T-helper 1 cell (primary cell): Measurements from ENCODE around the gene GCK.
"Not testable (repeated sequence)": the region's sequence is repeated elsewhere in the genome, so short reads cannot be mapped to it uniquely, and the experiment has no call there.

Source experiments
- DNase-seq, 5 donors: peaks; one replicate each; pipeline ENCODE4 v3.0.0-alpha.2; 2012 to 2020

Gene GCK

DNA sequence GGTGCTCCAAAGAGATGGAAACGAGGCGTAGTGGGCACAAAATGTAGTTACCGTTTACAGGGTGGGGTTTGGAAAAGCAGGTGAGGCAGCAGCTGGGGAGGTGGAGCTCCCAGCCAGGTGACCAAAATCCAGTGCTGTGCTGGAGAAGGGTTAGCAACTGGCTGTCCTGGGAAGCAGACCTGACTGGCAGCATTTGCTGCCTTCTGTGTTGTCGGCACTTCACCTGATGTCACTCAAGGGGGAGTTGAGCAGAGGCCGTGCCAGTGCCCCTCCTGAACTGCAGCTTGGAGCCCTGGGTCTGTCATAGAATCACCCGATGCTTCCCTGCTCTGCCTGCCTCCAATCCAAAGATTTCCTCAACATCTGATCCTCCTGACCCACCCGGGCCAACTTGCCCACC is 12.8 kb downstream of the GCK start:
- DNase-seq = no peak

DNA sequence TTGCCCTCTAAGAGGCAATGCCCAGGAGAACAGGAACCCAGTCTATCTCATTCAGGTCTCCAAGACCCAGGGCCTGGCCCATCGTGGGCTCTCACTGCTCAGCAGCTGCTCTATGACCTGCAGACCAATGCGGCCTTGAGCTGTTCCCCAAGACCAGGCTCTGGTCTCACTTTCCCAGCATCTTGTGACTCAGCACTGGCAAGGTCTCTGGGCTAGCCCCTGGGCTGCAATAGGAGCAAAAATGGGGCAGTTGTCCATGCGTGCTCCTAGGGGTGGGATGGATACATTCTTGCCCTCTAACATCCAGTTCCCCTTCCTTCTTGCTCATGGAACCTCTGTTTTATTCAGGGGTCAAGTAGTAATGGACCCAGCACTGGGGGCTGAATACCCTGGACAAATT is 13.5 kb downstream of the GCK start:
- DNase-seq = no peak

DNA sequence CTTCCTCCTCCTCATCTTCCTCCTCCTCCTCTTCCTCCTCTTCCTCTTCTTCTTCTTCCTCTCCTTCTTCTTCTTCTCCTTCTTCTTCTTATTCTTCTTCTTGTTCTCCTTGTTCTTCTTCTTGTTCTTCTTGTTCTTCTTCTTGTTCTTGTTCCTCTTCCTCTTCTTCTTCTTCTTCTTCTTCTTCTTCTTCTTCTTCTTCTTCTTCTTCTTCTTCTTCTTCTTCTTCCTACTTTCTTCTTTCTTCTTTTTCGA is 14.6 kb downstream of the GCK start:
- not testable (repeated sequence) for DNase-seq

DNA sequence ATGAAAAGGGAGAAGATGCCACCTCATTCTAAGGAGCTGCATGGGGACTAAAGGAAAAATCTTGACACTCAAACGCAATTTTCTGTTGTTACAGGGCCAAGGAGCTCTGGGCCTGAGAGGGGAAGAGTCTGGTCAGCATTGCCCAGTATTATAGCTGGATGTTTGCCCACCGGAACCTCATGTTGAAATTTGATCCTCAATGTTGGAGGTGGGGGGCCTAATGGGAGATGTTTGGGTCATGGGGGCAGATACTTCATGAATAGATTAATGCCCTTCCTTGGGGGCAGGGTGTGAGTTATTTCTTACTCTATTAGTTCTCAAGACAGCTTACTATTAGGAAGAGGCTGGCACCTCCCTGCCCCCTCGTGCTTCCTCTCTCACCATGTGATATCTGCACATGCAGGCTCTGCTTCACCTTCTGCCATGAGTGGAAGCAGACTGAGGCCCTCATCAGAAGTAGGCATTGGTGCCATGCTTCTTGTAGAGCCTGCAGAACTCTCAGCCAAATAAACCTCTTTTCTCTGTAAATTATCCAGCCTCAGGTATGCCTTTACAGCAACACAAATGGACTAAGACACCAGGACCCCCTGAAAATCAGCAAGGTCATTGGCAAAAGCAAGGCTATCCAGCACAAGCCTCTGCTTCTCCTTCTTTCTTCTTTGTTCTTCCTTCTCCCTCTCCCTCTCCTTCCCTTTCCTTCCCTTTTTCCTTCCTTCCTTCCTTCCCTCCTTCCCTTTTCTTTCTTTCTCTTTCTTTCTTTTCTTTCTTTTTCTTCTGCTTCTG is 15.1 kb downstream of the GCK start:
- no peak for DNase-seq

DNA sequence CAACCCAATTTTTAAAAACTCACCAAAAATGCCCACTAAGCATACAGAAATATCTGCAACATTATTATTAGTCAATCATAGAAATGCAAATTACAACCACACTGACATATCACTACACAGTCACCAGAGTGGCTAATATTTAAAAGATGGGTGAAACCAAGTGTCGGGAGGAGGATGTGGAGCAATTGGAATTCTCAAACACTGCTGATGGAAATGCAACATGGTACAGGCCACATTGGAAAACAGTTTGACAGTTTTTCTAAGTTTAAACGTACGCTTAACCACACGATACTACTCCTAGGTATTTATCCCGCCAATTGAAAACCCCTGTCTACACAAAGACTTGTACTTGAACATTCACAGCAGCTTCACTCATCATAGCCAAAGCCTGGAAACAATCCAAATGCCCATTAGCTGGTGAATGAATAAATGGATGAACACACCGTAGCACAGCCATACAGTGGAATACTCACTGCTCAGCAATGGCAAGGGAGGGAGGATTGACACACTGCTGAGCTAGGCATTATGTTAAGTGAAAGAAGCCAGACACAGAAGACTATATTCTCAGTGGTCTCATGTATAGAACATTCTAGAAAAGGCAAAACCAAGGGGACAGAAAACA is 16.3 kb downstream of the GCK start:
- no peak for DNase-seq

DNA sequence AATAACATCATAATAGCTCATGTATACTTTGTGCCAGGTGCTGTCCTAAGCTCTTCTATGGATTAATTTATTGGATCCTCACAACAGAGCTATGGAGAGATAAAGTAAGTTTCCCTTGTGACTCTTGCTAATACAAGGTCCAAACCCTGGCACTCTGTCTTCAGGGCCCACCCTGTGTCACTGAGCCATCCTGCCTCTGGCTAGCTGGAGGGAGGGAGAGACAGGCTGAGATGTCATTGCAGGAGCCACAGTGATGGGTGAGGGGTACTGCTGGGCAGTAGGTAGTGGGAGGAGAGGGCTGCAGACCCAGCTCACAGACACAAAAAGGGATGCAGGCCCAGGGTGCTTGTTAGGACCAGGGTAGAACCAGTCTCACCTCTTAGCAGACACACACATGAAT is 16.9 kb downstream of the GCK start:
- no peak for DNase-seq

DNA sequence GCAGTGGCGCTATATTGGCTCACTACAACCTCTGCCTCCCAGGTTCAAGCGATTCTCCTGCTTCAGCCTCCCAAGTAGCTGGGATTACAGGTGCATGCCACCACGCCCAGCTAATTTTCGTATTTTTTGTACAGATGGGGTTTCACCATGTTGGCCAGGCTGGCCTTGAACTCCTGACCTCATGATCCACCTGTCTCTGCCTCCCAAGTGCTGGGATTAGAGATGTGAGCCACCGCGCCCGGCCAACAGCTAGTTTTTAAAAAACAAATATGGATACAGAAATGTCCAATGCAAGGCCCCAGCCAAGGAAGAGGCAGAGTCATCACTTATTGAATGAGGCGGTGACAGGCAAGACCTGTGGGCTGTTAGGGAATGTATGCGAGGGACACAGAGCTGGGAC is 17.3 kb downstream of the GCK start:
- DNase-seq = not testable (repeated sequence)

DNA sequence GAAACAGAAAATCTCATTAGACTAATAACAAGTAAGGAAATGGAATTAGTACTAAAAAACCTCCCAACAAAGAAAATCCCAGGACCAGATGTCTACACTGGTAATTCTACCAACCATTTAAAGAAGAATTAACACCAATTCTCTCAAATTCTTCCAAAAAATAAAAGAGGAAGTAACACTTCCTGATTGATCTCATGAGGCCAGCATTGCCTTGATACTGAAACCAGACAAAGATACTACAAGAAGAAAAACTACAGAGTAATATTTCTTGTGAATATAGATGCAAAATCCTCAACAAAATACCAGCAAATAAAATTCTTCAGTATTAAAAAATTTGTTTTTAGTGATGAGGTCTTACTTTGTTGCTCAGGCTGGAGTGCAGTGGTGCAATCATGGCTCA is 21.3 kb downstream of the GCK start:
- DNase-seq = no peak

DNA sequence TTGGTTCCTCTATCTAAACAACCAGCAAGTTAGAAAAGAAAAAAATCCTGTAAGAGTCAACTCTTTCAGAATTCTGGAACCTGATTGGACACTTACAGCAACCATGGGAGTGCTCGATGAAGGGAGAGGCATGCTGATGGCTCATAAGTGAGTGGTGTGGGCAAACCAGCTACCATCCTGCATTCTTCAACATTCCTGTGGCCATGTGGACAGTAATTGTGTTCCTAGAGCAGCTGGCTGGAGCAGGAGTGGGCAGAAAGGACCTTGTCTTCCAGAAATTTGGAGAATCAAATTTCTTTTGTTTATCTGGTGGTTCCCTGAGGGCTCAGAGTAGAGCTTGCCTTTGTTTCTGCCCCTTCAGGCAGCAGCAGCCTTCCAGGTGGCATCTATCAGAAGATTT is 25.6 kb downstream of the GCK start:
- no peak for DNase-seq

DNA sequence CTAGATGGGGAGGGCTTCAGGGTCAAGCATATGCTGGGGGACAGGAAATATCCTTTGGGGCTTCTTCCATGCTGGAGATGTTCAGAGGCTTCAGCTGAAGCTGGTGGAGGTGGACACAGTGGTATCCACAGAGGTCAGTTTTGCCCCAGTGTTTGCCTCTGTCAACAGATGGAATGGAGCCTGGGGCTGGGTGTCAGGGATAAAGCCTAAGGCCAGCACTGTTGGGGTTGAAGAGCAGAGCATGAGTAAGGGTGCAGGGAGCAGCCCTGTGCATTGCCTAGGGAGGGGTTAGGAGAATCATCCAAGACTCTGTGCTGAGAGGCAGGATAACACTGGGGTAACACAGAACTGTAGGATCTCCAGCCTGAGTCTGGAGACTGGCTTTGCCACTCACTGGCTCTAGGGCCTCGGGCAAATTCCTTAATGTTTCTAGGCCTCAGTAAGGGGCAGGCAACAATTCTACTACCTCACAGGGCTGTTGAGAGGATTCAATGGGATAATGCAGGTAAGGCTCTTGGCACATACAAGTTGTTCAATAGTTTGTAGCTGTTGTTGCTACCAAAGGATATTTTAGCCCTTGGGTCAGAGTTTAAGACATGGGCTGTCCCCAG is 26.3 kb downstream of the GCK start:
- no peak for DNase-seq

DNA sequence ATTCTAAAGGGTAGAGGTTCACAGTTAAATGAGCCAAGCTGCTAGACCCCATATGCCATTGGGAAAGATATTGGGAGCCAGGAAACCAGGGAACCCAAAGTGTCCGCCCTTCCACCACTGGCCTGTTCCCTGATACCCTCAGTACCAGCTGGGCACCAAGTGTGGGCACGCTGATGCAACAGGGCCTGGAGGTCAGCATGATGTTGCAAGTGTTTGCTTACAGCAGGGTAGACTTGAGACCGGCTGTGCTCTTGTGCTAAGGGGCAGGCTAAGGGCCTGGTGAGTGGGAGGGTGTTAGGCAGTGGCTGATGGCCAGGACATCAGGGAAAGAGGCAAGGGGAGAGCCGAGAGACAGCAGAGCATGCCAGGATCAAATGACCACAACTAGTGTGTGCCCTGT is 27.1 kb downstream of the GCK start:
- DNase-seq = no peak

DNA sequence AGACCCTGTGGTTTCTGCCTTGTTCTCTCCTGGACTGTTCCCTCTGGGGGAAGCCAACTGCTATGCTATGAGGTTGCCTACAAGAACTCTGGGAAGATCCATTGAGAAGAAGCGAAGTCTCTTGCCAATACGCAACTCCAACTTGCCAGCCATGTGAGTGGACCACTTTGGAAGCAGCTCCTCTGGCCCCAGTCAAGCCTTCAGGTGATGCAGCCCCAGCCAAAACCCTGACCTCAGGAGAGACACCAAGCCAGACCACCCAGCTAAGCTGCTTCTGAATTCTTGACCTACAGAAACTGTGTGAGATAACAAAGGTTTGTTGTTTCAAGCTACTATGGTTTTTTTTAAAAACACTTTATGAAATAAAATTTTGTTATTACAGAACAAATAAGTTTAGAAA is 27.9 kb downstream of the GCK start:
- DNase-seq = no peak

DNA sequence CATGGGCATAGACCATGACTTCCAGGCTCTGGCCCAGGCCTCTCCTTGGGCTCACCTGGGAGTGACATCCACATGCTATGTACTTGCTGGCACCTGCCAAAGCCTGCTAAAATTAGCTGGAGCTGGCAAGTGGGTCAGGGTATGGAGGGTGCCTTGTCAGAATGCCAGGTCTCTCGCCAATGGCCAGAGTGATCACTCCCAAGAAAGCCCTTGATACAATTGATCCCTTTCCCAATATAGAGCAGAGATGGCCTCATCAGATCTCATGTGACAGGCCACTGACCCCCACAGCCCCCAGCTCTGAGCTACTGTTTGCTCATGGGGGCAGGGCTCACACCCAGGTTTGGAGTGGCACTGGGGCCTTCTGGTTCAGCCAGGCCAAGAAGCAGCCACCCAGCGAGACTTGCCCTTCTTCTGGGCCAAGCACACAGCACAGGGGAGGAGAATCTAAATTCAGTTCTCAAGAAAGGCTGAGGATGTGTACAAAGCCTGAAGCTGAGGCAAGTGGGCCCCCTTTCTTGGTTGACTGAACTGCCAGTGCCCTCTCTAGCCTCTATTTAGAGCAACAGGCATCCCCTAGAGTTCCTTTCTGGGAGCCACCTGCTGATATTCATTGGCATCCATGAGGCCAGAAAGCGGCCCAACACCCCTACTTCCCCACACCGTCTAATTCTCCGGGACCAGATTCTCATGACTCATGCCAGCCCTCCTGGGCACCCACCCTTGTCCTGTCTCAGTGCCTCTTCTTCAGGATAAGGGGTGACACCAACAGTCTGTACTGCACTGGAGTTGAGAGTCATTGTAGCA is 29.2 kb downstream of the GCK start:
- no peak for DNase-seq

DNA sequence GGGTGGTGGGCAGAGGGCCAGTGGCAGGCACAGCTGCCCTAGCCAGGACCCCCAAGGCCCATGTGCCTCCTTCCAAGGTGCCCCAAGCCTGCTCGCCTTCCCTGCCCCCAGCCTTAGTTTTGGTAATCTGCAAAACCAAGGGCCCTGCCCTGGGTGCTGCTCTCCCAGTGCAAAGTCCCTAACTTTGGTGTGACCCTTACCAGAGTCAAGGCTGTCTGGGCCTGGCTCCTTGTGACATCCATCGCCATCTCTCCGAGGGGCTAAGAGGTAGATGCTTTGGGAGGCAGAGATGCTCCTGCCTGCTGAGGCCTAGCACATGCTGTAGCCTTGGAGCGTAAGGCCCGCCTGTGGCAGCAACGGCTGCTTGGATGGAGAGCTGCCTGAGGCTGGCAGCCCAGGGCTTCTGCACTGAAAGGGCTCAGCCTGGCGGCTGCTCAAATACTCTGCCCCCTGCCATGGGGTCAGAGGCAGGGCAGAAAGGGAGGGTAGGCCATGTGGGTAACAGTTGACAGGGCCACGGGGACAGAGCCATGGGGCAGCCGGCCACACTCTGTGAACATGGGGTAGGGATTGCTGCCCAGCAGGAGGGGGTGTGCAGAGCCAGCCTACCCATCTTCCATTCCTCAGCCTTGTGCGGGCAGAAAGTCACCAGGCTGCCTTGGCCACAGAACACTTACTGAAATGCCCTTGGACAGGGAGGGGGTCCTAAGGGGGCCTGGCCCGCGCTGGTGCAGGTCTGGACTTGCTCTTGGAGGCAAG is 30.2 kb downstream of the GCK start:
- DNase-seq = no peak

DNA sequence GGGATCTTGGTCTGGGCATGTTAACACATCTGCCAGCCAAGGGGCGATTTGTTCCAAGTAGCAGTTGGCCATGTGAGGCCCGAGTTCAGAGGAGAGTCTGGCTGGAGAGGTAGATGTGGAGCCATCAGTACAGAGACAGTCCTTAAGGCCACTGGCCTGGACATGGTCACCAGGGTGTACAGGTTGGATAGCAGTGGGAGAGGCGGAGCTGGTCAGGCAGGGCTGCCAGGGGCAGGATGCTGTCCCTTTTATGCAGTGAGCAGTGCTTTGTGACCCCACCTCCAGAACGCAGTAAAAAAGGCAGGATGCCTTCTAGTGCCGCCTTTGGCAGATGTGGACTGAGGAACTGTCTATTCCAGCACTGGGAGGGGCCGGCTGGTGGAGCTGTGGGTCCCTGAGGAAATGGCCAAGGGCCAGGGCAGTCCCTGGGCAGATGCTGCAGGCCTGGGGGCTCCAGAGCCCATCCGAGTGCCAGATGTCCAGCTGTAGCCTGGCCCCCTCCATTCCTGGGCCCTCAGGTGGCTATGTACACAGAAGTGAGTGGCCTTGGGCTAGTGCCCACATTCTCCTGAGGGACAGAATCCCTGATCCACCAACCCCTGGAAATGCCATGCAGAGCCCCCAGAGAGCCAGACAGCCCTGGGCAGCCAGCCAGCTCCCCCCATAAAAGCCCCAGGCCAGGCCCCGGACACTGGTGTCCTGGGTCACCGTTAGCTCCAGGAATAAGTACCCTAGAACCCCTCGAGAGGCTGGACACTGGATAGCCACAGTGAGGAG is 31.0 kb downstream of the GCK start:
- no peak for DNase-seq

DNA sequence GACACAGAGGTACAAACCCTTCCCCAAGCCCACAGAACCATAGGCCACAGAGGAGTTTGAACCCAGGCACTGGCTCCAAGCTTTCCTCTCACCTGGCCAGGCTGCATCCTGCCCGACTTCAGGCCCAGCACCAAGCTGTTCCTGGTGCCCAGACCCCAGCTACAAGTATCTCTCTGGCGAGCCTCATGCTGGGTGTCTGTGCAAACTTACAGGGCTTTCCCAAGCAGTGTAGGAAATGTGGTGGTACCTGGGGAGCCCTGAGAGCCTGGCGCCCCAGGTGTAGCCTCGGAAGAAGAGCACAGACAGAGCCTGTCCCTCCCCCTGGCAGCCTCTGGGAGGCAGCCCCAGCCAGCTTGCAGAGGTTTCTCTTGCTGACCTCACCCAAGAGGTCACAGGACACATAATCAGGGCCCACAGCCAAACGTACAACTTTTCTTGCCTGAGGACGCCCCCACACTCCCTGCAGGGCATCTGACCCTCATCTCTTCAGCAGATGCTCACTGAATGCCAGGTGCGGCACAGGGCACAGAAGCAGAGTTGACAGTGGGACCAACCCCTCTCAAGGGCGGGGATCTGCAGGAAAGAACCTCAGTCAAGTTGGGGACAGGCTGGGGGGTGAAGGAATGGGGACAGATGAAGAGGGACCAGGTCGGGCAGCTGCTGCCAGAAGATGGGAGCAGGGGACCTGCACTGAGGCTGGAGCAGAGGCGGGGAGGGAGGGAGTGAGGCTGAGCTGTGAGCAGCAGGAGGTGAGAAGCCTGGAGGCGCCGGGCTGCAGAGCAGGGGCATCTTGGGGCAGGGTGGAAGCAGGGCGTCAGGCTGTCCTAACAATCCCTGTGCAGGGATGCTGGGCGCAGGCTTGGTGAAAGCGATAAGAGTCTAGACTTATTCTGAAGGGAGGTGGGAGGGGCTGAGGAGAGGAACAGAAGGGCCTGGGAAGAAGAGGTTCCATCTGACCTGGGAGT is 31.8 kb downstream of the GCK start:
- DNase-seq = no peak

DNA sequence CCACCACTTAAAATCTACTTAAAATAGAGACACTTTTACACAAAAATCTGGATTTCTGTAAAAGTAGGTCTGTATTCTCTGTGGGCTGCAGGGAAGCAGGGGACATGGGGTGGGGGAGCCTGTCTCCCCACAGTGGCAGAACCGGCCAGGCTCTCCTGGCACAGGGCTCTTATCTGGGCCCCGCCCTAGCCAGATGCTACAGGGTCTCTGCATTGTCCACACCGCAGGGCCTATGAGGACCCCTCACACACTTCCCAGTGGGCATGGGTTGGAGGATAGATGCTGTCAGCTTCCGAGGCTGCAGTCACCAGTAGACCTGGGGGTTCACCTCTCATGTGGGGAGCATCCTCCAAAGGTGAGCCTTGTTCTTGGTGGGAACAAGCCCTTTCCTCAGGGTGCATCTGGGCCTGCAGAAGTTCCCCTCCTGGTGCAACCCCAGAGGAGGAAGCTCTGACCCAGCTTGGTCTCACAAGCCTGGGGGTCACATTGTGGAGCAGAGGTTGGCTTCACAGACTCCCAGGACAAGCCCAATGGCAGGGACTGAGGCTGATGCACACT is 32.7 kb downstream of the GCK start:
- no peak for DNase-seq

DNA sequence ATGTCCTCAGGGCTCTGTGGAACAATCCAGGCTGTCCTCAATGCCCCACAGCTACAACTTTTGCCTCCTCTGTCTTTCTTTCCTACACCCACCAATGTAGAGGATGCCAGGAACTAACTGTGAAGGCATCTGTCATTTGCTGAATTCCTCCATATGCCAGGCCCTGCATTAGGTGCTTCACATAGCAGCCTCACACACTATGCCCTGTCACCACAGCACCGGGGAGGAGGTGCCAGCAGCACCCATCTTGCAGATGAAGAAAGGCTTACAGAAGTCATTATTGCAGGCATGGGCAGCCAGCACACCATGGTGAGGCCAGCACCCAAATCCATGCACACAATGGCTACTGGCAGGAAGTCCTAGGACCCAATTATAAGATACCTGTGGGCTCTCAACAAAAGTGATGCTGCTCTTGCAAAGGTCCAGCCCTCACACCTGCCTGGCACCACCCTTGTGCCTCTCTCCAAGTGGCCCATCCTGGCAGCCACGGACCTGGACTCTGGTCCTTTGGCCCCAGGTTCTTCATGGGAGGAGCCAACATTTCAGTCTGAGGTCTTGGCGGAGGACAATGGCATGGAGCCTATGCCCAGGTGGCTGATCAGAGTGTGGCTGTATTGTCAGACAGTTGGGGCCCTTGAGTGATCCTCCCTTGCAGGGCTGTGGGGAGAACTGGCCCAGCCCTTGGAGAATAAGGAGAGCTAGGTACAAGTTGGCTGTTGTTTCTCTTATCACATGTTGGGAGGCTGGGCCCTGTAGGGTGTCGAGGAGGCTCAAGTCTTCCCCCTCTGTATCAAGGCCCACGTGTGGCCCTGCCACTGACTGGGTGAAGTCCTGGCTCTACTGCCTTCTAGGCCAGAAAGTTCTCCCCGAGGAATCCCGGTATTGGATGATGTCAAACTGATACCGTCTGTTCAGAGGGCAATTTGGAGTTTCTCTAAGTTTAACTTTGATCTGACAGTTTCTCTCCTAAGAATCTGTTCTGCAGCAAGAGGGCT is 33.8 kb downstream of the GCK start:
- no peak for DNase-seq

DNA sequence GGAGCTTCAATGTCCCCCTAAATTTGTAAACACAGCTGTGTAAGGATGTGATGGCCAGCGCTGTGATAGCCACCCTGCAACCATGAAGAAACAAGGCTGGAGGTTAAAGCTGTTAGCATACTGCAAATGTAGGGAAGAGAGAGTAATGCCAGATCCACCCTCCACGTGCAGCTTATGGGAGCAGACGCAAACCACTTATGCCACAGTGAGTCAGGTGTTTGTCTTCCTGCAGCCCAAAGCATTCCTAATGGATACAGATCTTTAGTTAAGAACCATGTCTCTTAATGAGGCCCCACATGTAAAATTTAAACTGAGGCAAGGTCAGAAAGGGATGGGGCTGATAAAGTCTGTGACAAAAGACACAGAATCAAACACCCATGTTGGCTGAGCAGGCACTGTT is 34.5 kb downstream of the GCK start:
- DNase-seq = no peak
